ENCODE results near the gene SORCS2.

Gene SORCS2

GRCh38 chr4:7354927-7355326, 162.6 kb downstream of the SORCS2 start:
- in situ Hi-C loops (cut with MboI; ENCODE audit: low sequenced_read_pairs, unreplicated experiment): no loop called here
- TF ChIP-seq CTCF (IDR thresholded peaks at IDR 0.05; ENCODE audit: borderline replicate concordance, control extremely low read depth, extremely low read depth, insufficient read depth, missing control alignments): no peak
- no peak for DNase-seq (ENCODE audit: low spot score)

GRCh38 chr4:7355795-7356194, 163.5 kb downstream of the SORCS2 start:
- DNase-seq (ENCODE audit: low spot score): no peak
- no peak for TF ChIP-seq CTCF (IDR thresholded peaks at IDR 0.05; ENCODE audit: borderline replicate concordance, control extremely low read depth, extremely low read depth, insufficient read depth, missing control alignments)
- in situ Hi-C loops (cut with MboI; ENCODE audit: low sequenced_read_pairs, unreplicated experiment): no loop called here

GRCh38 chr4:7356667-7357310, 164.5 kb downstream of the SORCS2 start:
- in situ Hi-C loops (cut with MboI; ENCODE audit: low sequenced_read_pairs, unreplicated experiment): no loop called here
- no peak for TF ChIP-seq CTCF (IDR thresholded peaks at IDR 0.05; ENCODE audit: borderline replicate concordance, control extremely low read depth, extremely low read depth, insufficient read depth, missing control alignments)
- no peak for DNase-seq (ENCODE audit: low spot score)

- DNase-seq (ENCODE audit: low spot score): no peak
- no peak for TF ChIP-seq CTCF (IDR thresholded peaks at IDR 0.05; ENCODE audit: borderline replicate concordance, control extremely low read depth, extremely low read depth, insufficient read depth, missing control alignments)
- in situ Hi-C loops (cut with MboI; ENCODE audit: low sequenced_read_pairs, unreplicated experiment): no loop called here
Observed at GRCh38 chr4:7357323-7357722, 165.0 kb downstream of the SORCS2 start.

DNA sequence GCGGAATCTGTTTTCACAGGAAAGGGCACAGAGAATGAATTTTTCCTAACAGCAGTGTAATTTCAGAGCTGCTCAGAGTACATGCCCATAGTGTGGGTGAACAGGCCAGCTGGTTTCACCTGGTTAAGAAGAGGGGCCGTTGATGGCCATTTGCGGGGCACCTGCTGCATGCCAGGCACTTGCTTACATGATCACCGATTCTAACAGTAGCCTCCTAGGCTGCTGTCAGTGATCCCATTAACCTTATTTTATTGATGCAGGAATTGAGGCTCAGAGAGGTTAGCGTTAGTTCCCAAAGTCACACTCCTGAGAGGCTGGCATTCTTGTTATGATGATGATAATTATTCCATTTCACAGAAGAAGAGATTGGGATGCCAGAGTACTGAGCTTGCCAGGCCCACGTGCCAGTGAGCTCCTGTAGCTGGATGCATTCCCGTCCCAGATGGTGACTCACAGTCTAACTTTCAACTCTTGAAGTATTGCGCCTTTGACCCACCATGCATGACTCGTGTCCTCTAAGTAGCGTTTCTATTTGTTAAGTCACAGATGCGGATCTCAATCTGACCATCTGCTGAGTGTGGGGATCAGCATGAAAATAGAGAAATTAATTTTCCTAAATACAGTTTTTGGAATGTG, 165.9 kb downstream of the SORCS2 start:
- in situ Hi-C loops (cut with MboI; ENCODE audit: low sequenced_read_pairs, unreplicated experiment): no loop called here
- TF ChIP-seq CTCF (IDR thresholded peaks at IDR 0.05; ENCODE audit: borderline replicate concordance, control extremely low read depth, extremely low read depth, insufficient read depth, missing control alignments): no peak

DNA sequence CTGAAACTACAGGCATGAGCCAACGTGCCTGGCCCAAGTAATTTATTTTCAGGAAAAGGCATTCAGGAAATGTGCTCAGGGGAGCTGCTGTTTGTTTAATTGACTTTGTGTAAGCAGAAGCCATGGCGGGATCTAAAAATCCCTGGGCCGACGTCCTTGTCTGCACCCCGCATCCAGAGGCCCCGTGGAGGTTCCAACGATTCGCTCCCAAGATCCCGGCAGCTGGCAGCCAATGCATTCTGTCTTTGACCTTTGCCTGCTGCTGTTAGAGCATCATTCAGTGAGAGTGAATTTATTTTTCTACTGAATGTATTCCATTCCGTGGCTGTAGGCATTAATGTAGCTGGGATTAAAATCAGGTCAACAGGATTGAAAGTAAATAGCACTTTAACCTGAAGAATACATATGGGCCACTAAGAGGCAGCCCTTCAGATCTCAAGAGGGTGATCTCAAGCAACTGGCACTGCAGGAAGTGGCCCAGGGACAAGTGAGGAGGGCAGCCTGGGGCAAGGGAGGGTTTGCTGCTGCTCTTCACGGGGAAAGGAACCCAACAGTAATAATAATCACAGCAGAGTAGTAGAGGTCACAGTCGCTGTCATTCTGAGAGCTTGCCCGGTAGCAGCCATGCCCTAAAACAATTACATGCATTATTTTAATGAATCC, 167.2 kb downstream of the SORCS2 start:
- TF ChIP-seq CTCF (IDR thresholded peaks at IDR 0.05; ENCODE audit: borderline replicate concordance, control extremely low read depth, extremely low read depth, insufficient read depth, missing control alignments): no peak
- no peak for DNase-seq (ENCODE audit: low spot score)
- in situ Hi-C loops (cut with MboI; ENCODE audit: low sequenced_read_pairs, unreplicated experiment): no loop called here

More for the DNA sequence above, 165.9 kb downstream of the SORCS2 start:
- DNase-seq (ENCODE audit: low spot score): no peak

All from GM13976 (cell line).